GM12878 (cell line): ENCODE measurements around the gene UBE2QL1. TPM values are rescaled to one million over a fixed set of nuclear protein-coding genes. Genes with fewer than 3 reads are reported as not detected.

Experiments
- ATAC-seq: fragments of 200-7000 bp; cut with Tn5 transposase; 3 replicates; pipeline ENCODE4 v1.9.1; 2020; ENCODE audit warnings: mild to moderate bottlenecking, moderate library complexity
- BruUV-seq: library from RNA; stranded (reverse); fragments of 400-500 nt; replicated peaks from 2 replicates; lab custom pipeline; 2021; lab: Mats Ljungman, UMichigan
- CTCF ChIA-PET: fragments of 300-600 bp; sonication (Branson Sonifier 250); formaldehyde crosslinking; extraction: SDS; loops from one replicate; lab custom pipeline; 2021; ENCODE audit warnings: inconsistent platforms; lab: Yijun Ruan, JAX
- POLR2A ChIA-PET: fragments of 350-600 bp; formaldehyde crosslinking; extraction: SDS; loops from one replicate; lab custom pipeline; 2021; ENCODE audit warnings: inconsistent platforms; lab: Charles Lee
- RAD21 ChIA-PET: fragments of 300-600 bp; sonication (Branson Sonifier 250); formaldehyde crosslinking; loops from one replicate; lab custom pipeline; 2023; ENCODE audit warnings: antibody characterized with exemption; ENCODE audit not compliant: unreplicated experiment; lab: Charles Lee
- SMC1A ChIA-PET: fragments of 300-600 bp; sonication (Branson Sonifier 250); formaldehyde crosslinking; loops from one replicate; lab custom pipeline; 2023; ENCODE audit not compliant: unreplicated experiment, uncharacterized antibody; lab: Charles Lee
- DNase-seq: peaks from one replicate; pipeline ENCODE4 v3.0.0-alpha.2; 2011; ENCODE audit warnings: low read depth, low spot score
- FAIRE-seq: peaks from 3 replicates; lab custom pipeline; 2011; peaks lifted over from hg19 to GRCh38; lab: Jason Lieb, UNC
- H2AFZ ChIP-seq: 2 replicates; pipeline ENCODE4 v1.6.0; 2011; ENCODE audit warnings: low read depth, low read length, control low read depth; ENCODE audit not compliant: control insufficient read depth
- H3K27ac ChIP-seq: 2 replicates; pipeline ENCODE4 v1.5.1; 2011; ENCODE audit warnings: control low read depth; ENCODE audit not compliant: control insufficient read depth, insufficient read depth
- H3K27me3 ChIP-seq, 2 experiments: replicated peaks in 1 of 2; 2 replicates each; pipeline versions ENCODE4 v1.6.0 to v1.6.1; 2011; ENCODE audit warnings: low read length in 1 of 2; ENCODE audit not compliant: control insufficient read depth in 2 of 2, insufficient read depth in 2 of 2
- H3K36me3 ChIP-seq, 2 experiments: 2 replicates each; pipeline ENCODE4 v1.5.1; 2011; ENCODE audit warnings: low read length in 1 of 2; ENCODE audit not compliant: control insufficient read depth in 2 of 2, insufficient read depth in 2 of 2
- H3K4me1 ChIP-seq: 2 replicates; pipeline ENCODE4 v1.6.1; 2011; ENCODE audit warnings: mild to moderate bottlenecking, low read length, moderate library complexity, mixed read lengths; ENCODE audit not compliant: control insufficient read depth, insufficient read depth
- H3K4me2 ChIP-seq: 2 replicates; pipeline ENCODE4 v1.6.0; 2011; ENCODE audit warnings: control low read depth; ENCODE audit not compliant: control insufficient read depth, insufficient read depth
- H3K4me3 ChIP-seq: fragments of 200-600 bp; sonication (generic); 2 replicates; pipeline ENCODE4 v1.5.1; 2016
- H3K79me2 ChIP-seq: 2 replicates; pipeline ENCODE4 v1.6.0; 2011; ENCODE audit warnings: low read length; ENCODE audit not compliant: control insufficient read depth, insufficient read depth
- H3K9ac ChIP-seq: 2 replicates; pipeline ENCODE4 v1.8.0; 2011; ENCODE audit warnings: low read length, control low read depth, mixed read lengths; ENCODE audit not compliant: control insufficient read depth, insufficient read depth
- H3K9me3 ChIP-seq: replicated peaks from 3 replicates; pipeline ENCODE4 v1.5.1; 2011; ENCODE audit warnings: mild to moderate bottlenecking, low read length; ENCODE audit not compliant: control insufficient read depth, insufficient read depth
- H4K20me1 ChIP-seq: 2 replicates; pipeline ENCODE4 v1.6.0; 2011; ENCODE audit not compliant: control insufficient read depth, insufficient read depth
- RFX5 ChIP-seq: IDR thresholded peaks from 2 replicates; pipeline ENCODE4 v1.6.1; 2011; ENCODE audit warnings: low read depth, low read length, improper control_type of control experiment
- WGBS: methylation state at CpG from one replicate; pipeline ENCODE4 v1.1.6; 2016; ENCODE audit warnings: low lambda C conversion rate; ENCODE audit not compliant: insufficient replicate concordance, insufficient coverage; ENCODE audit errors: missing lambda C conversion rate; 5-methylcytosine and 5-hydroxymethylcytosine counted together
- in situ Hi-C: fragments of 300-500 bp; cut with MboI; formaldehyde crosslinking; loops from 9 replicates; pipeline ENCODE4 v1.14.3; 2018; ENCODE audit warnings: mixed read lengths
- intact Hi-C: fragments of 100-400 bp; cut with micrococcal nuclease; formaldehyde crosslinking; loops from one replicate; pipeline ENCODE4 v1.14.2; 2022; ENCODE audit not compliant: unreplicated experiment
- polyA plus RNA-seq, 11 experiments: library from polyadenylated mRNA; depleted of rRNA in 4 of 11; unstranded in 6 of 11; stranded (reverse) in 5 of 11; fragments of >200 nt; fragmentation: Nextera tagmentation in 4 of 11; fragmentation: Illumina TruSeq in 1 of 11; extraction: Ambion mirVana in 4 of 11; extraction: Trizol in 1 of 11; gene quantifications; 1 replicate in 1 of 11; 2 replicates in 10 of 11; pipeline versions ENCODE4 v1.2.1 to v1.2.3, GENCODE V29; 2011 to 2016; ENCODE audit warnings: inconsistent platforms in 2 of 11, missing spikeins in 2 of 11, low read depth in 1 of 11
- total RNA-seq, 4 experiments: library from RNA; depleted of rRNA in 3 of 4; stranded (reverse); fragments of >200 nt in 3 of 4; fragmentation: Illumina TruSeq in 1 of 4; extraction: Trizol in 1 of 4; gene quantifications; 2 replicates each; pipeline versions ENCODE4 v1.2.1 to v1.2.3, GENCODE V29; 2013 to 2021
- TF ChIP-seq, protein P1 (sequence below): fragments of 450-650 bp; IDR thresholded peaks from 2 replicates; pipeline ENCODE4 v1.6.1; 2017; ENCODE audit warnings: borderline replicate concordance
- TF ChIP-seq, protein P2 (sequence below): fragments of 450-650 bp; IDR thresholded peaks from 2 replicates; pipeline ENCODE4 v1.6.1; 2017; ENCODE audit warnings: mild to moderate bottlenecking, moderate library complexity

UBE2QL1 gene
- total and polyA plus RNA-seq, 10 of the 15 experiments (the other 5 are each of a cell fraction or from before 2014, with no cell fraction given), result 0.03 to 0.62 (median 0.04) TPM; not detected in 6

DNA sequence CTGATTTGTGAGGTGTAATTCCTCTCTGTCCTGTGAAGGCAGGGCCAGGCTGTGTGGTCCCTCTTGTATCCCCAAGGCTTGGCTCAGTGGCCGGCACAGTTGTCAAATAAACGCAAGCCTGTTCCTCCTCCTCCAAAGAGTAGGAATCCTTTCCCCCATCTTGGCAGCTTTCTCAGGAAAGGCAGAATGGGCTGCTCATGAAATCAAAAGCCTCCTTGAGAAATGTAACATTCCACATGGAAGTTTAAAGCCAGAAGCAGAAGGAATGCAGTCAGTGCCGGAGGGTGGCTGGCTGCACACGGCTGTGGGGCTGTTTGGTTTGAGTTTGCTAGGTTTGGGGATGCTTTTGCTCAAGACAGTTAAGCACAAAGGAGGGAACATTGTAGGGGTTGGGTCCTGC is 35.8 kb upstream of the UBE2QL1 start:
- no peaks in the 10 kb centered on the region for H3K4me1 ChIP-seq

More for the DNA sequence above, 35.8 kb upstream of the UBE2QL1 start:
- H3K9me3 ChIP-seq, result no peaks in the 10 kb centered on the region; the same call in 2 of the 3 replicates
- no peak overlapping the region for H3K4me3 ChIP-seq
- no peak for FAIRE-seq
- no peak for ATAC-seq
- WGBS, result 48% methylated on average over 4 of the region's 4 CpGs
- H3K4me2 ChIP-seq, result no peak overlapping the region
- ChIA-PET SMC1A (no interaction called here), CTCF (no interaction called here), POLR2A (no interaction called here), RAD21 (no interaction called here)
- in situ Hi-C loops, result no loop called here
- no peak overlapping the region for H3K27ac ChIP-seq
- no TSS peak for BruUV-seq
- H4K20me1 ChIP-seq, result no peaks in the 10 kb centered on the region
- H2AFZ ChIP-seq, result no peak overlapping the region
- no peaks in the 10 kb centered on the region for H3K79me2 ChIP-seq
- TF ChIP-seq, protein P1, sequence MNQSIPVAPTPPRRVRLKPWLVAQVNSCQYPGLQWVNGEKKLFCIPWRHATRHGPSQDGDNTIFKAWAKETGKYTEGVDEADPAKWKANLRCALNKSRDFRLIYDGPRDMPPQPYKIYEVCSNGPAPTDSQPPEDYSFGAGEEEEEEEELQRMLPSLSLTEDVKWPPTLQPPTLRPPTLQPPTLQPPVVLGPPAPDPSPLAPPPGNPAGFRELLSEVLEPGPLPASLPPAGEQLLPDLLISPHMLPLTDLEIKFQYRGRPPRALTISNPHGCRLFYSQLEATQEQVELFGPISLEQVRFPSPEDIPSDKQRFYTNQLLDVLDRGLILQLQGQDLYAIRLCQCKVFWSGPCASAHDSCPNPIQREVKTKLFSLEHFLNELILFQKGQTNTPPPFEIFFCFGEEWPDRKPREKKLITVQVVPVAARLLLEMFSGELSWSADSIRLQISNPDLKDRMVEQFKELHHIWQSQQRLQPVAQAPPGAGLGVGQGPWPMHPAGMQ, result no peak
- TF ChIP-seq, protein P2, sequence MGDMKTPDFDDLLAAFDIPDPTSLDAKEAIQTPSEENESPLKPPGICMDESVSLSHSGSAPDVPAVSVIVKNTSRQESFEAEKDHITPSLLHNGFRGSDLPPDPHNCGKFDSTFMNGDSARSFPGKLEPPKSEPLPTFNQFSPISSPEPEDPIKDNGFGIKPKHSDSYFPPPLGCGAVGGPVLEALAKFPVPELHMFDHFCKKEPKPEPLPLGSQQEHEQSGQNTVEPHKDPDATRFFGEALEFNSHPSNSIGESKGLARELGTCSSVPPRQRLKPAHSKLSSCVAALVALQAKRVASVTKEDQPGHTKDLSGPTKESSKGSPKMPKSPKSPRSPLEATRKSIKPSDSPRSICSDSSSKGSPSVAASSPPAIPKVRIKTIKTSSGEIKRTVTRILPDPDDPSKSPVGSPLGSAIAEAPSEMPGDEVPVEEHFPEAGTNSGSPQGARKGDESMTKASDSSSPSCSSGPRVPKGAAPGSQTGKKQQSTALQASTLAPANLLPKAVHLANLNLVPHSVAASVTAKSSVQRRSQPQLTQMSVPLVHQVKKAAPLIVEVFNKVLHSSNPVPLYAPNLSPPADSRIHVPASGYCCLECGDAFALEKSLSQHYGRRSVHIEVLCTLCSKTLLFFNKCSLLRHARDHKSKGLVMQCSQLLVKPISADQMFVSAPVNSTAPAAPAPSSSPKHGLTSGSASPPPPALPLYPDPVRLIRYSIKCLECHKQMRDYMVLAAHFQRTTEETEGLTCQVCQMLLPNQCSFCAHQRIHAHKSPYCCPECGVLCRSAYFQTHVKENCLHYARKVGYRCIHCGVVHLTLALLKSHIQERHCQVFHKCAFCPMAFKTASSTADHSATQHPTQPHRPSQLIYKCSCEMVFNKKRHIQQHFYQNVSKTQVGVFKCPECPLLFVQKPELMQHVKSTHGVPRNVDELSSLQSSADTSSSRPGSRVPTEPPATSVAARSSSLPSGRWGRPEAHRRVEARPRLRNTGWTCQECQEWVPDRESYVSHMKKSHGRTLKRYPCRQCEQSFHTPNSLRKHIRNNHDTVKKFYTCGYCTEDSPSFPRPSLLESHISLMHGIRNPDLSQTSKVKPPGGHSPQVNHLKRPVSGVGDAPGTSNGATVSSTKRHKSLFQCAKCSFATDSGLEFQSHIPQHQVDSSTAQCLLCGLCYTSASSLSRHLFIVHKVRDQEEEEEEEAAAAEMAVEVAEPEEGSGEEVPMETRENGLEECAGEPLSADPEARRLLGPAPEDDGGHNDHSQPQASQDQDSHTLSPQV, result no peak
- no peak for TF ChIP-seq RFX5
- H3K9ac ChIP-seq, result no peak overlapping the region
- DNase-seq, result no peak
- intact Hi-C loops, result no loop called here
- H3K36me3 ChIP-seq, result no peaks in the 10 kb centered on the region
- H3K27me3 ChIP-seq, result no peaks in the 10 kb centered on the region
